Astrocyte of the hippocampus (primary cell): Measurements from ENCODE around the gene CNPY1.

Source experiments
- DNase-seq: peaks from one replicate; pipeline ENCODE4 v3.0.0; 2011; ENCODE audit warnings: low read depth, low spot score

The CNPY1 gene

GRCh38 chr7:155489158-155489840 lies 57.1 kb downstream of the CNPY1 start:
- no peak for DNase-seq

DNA sequence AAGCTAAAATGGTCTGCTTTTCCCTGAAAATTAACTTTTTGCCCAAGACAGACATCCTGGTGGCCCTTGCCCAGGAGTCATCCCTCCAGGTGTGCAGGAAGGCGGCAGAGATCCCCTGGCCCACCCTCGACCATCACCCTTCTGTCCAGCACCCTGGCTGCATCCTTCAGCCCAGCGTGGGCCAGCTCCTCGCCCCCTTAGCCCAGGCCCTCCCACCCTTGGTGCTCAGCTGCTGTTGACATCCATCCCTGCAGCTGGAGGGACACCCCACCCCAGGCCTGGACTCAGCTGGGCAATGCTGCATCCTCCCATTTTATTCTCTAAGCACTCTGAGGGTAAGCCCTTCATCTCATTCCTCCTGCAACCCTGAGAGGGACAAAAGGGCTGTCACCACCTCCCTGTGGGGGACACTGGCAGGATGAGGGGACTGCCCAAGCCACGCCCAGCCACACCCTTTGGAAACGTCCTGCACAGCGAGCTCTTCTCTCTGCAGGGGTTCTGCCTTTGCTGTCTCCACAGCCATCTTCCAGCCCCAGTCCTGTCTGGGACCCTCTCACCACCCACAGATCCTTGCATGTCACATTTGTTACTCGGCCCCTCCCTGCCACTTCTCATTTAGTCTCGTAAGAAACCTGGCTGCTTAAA lies 57.8 kb downstream of the CNPY1 start:
- DNase-seq = no peak

GRCh38 chr7:155487509-155488482 lies 58.6 kb downstream of the CNPY1 start:
- DNase-seq = no peak

- no peak for DNase-seq
Measured at GRCh38 chr7:155486783-155487508, 59.4 kb downstream of the CNPY1 start.

GRCh38 chr7:155484483-155485399 lies 61.6 kb downstream of the CNPY1 start:
- DNase-seq = no peak

DNA sequence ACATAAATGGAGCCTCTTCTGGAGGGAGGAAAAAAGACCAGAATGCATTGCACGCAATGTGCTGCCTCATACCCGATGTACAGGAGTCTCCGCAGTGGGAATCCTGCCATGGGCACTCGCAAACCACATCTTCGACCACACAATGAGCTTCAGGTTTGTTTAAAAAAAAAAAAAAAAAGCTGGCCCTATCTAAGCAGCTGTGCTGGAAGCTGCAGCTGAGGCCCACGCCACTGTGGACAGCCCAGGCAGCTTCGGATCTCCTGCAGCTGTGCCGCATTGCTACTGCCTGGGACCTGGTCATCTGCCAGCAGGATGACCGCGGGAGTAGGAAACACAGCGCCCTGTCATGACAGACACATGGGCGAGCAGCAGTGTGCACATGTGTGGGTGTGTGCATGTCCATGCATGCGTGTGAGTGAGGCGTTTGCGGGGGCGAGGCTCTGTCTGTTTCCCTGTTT lies 62.5 kb downstream of the CNPY1 start:
- DNase-seq = no peak

DNA sequence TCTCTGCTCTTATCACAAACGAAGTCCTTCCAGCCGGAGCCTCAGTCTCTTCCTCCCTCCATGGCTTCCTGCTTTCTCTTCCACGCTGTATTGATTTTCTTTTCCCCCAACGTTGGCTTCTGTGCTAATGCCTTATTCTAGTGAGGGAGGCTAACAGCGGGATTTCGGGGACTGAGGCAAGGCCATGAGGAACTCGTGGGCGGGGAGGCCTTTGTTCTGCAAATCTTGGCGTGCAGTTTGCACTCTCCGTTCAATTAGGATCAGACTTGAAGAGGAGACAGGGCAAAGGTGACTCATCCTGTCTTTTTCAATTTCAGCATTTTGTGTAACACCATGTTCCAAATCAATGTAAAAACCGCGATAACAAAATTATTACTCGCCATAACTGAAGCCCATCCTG lies 63.1 kb downstream of the CNPY1 start:
- no peak for DNase-seq

GRCh38 chr7:155482511-155483183 lies 63.7 kb downstream of the CNPY1 start:
- no peak for DNase-seq

DNA sequence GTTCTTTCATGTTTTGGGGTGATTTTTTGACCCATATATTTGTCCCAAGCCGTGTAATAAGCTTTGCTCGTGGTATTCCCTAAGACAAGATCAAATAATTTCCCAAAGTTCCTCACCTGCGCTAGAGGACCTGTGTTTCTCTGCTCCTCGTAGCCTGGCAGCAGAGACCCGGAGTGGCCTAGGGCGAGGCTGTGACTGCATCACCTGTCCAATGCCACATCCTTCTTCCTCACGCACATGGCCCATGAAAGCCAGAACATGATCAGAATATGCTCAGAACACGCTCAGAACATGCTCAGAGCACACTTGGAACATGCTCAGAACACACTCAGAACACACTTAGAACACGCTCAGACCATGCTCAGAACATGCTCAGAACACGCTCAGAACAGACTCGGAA lies 64.6 kb downstream of the CNPY1 start:
- no peak for DNase-seq

DNA sequence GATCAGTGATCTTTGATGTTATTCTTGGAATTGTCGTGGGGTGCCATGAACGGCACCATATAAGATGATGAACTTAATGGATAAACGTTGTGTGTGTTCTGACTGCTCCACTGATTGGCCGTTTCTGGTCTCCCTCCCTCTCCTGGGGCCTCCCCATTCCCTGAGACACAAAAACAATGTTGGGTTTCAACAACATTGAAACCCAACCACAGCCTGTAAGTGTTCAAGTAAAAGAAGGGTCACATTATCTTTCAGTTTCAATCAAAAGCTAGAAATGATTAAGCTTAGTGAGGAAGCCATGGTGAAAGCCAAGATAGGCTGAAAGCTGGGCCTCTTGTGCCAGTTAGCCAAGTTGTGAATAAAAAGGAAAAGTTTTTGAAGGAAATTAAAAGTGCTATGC lies 68.9 kb downstream of the CNPY1 start:
- DNase-seq = no peak

GRCh38 chr7:155471718-155472117 lies 74.6 kb downstream of the CNPY1 start:
- DNase-seq = no peak

GRCh38 chr7:155470686-155471638 lies 75.4 kb downstream of the CNPY1 start:
- no peak for DNase-seq

GRCh38 chr7:155470186-155470487 lies 76.2 kb downstream of the CNPY1 start:
- no peak for DNase-seq

DNA sequence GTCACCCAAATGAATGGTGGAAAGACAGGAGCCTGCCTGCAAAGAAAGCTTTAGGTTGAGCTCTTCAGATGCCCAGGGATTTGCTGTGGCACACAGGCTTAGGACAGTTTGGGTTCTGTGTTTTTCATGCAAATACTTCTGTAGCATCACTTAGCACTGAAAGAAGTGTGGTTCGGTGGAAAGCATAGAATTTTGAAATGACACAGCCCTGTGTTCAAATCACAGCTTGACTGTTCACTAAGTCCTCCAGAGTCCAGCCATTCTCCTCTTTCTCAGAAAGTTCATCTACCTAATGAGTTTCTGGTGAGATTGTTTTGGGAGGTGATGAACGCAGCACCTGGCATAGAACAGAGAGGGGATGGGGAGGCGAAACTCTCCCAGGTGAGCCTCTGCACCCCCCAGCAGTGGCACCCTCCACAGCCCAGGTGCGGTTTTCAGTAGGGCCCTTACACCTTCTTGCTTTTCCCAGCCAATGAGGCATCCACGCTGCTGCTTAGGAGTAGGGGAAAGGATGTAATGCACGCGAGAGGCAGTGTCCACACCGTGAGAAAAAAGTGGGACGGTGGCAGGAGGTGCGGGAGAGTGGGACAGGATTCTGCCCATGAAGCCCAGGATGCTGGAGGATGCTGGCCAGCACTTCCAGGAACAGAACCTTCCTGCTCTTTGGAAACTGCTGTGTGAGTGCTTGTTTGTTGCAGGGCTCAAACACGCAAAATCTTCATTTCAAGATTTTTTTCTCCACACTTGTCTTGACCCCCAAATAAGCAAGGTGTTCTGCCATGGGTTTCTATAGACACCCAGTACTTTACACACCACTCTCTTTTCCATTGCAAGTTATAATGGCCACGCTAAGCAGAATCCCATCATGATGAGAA lies 76.8 kb downstream of the CNPY1 start:
- DNase-seq = no peak

- DNase-seq = no peak
Measured at GRCh38 chr7:155468785-155469148, 77.6 kb downstream of the CNPY1 start.

DNA sequence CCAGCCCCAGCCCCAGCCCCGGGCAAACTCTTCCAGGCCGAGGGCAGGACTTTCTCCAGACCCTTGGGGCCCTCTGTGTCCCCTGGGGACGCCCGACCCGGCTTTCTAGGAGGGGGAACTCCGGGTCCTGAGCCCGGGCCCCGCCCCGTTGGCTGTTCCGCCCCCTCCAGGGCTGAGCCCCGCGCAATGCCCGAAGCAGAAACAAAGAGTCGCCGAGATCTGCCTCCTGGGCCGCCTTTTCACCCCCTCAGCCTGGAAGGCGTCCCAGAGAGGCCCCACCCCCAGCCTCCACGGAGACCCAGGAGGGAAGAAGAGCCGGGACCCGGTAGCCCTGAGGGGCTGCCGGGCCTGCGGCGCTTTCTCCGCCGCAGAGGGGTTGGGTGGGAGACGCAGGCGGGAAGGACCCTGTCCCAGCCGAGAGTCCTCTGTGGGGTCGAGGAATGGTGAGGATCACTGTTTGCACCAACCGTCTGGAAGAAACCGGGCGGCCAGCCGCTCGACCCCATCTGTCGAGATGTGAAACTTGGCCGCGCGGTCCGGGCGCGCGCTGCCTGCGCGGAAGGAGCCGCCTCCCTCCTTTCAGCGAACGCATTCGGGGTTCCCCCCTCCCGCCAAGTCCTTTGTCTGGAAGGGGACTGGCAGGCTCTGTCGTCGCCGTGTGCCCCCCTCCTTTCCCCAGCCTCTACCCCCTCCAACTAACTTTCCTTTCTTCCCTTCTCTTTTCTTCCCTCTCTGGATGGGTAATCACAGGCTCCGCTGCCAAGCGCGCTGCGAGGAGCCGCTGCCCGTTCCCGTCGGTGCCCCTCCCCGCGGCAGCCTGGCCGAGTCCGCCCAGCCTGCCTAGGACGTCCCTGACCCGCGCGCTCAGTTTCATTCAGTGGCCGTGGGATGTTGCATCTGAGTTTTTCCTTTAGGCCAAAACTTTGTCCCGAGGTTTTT lies 78.2 kb downstream of the CNPY1 start:
- DNase-seq = peak; percentile 28
